ENCODE measurements around the gene CDK17. TPM values are rescaled to one million over a fixed set of nuclear protein-coding genes. Genes with fewer than 3 reads are reported as not detected.

The CDK17 gene
- total and polyA plus RNA-seq, 8 donors = 32.1 to 67.9 (median 53.2) TPM

DNA sequence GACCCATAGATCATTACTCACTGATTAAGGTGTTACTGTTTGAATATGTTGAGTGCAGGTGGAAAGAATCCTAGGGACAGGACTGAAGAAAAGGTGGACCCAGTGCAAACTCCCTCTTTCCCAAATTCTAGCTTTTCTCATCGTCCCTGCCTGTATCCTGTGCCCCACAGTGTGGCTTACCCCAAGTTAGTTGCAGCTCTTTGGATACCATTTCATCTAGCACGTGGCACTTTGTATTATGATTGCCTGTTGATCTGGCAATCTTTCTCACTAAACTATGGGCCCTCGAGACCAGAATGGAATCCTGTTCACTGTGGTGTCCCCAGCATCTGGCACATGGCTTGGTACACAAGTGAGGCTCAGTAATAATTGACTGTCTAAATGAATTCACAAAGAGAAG, 139.6 kb downstream of the CDK17 start:
- H3K36me3 ChIP-seq = peaks cover 0 to 79% of the 10 kb centered on the region in 2 donors
- no peaks in the 10 kb centered on the region for H3K27me3 ChIP-seq
- peak overlapping the region in 1 of 2 donors; percentile 23 for H3K27ac ChIP-seq
- H3K4me1 ChIP-seq = peaks cover 8 to 31% of the 10 kb centered on the region in 2 donors
- no peaks in the 10 kb centered on the region for H3K9me3 ChIP-seq
- intact Hi-C loops (cut with DNase I) = no loop called here
- ATAC-seq = no peak
- TF ChIP-seq, protein P1, sequence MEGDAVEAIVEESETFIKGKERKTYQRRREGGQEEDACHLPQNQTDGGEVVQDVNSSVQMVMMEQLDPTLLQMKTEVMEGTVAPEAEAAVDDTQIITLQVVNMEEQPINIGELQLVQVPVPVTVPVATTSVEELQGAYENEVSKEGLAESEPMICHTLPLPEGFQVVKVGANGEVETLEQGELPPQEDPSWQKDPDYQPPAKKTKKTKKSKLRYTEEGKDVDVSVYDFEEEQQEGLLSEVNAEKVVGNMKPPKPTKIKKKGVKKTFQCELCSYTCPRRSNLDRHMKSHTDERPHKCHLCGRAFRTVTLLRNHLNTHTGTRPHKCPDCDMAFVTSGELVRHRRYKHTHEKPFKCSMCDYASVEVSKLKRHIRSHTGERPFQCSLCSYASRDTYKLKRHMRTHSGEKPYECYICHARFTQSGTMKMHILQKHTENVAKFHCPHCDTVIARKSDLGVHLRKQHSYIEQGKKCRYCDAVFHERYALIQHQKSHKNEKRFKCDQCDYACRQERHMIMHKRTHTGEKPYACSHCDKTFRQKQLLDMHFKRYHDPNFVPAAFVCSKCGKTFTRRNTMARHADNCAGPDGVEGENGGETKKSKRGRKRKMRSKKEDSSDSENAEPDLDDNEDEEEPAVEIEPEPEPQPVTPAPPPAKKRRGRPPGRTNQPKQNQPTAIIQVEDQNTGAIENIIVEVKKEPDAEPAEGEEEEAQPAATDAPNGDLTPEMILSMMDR (IDR thresholded peaks at IDR 0.05) = no peak
- DNase-seq = no peak
- H3K4me3 ChIP-seq = no peak overlapping the region

- Histone ChIP-seq H3K27me3 (no peaks in the 10 kb centered on the region), H3K4me3 (no peak overlapping the region), H3K27ac (peak overlapping the region in 1 of 2 donors; percentile 23), H3K36me3 (peaks cover 0 to 76% of the 10 kb centered on the region in 2 donors), H3K9me3 (no peaks in the 10 kb centered on the region), H3K4me1 (peaks cover 8 to 36% of the 10 kb centered on the region in 2 donors)
- TF ChIP-seq, protein P1 (IDR thresholded peaks at IDR 0.05) = no peak
- intact Hi-C loops (cut with DNase I) = no loop called here
- DNase-seq (no peak), ATAC-seq (no peak)
These were observed 140.0 kb downstream of the CDK17 start for GRCh38 chr12:96260231-96260630.

DNA sequence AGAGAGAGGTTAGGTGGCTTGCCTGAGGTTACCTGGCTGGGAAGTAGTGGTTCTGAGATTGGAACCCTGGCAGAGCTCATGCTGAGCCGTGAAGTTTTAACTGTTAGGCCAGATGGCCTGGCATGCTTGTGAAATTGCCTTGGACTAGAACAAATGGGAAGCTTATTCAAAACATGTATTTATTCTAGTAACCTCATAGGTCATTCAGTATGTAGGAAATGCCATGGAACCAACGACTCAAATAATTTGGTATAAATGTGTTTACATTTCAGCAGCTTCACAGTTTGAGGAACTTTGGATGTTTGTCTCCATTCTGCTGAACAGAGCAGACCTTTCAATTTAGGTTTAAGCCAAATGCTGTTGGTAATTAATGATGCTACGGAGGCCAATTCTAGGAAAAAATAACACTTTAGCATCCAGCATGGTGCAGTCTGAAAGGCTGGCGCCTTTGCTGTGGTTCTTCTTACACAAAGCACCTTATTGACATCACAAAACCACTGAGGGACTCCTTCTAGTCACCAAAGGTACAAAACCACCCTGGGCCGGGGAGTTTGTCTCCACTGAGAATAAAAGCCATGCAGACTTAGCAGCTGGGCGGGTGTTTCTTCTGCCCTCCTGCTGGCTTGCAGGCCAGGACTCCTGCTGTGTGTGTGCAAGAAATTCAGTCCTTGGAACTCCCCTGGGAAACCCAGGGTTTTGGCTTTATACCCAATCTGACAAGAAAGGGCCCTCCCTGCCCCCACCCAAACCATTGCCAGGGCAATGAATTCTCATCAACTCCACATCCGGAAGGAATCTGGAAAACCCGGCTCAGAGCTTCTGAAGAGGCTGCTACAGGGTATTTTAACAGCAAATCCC, 141.9 kb downstream of the CDK17 start:
- TF ChIP-seq, protein P1 (IDR thresholded peaks at IDR 0.05) = no peak
- ATAC-seq = no peak
- intact Hi-C loops (cut with DNase I) = no loop called here
- H3K27me3 ChIP-seq = no peaks in the 10 kb centered on the region
- DNase-seq = peak in 2 of 4 donors; percentile 33 to 67
- no peaks in the 10 kb centered on the region for H3K9me3 ChIP-seq
- no peak overlapping the region for H3K4me3 ChIP-seq
- peak overlapping the region in 1 of 2 donors; percentile 19 for H3K27ac ChIP-seq
- peaks cover 14 to 42% of the 10 kb centered on the region in 2 donors for H3K4me1 ChIP-seq
- H3K36me3 ChIP-seq = peaks cover 0 to 61% of the 10 kb centered on the region in 2 donors

DNA sequence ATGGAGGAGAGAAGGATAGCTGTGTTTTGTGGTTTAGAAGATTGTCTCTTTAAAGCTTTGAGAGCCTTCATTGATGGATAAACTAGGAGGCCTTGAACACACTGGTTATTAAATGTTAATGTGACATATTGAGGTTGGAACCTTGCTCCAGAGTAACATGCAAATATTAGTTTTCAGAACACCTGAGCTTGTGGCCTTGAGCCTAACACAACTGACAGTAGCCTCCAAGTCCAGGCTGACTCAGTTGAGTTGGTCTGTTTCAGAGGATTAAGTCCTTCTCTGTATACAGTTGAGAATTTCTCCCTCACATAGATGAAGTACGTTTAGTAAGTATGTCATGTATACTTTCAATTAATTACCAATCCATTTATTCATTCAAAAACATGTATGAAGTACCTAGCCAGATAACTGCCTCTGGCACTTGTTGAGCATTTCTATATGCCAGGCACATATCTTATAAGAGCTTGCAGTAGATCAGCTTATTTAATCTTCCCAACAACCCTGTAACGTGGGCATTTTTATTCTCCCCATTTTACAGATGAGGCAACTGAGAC, 142.6 kb downstream of the CDK17 start:
- no peaks in the 10 kb centered on the region for H3K27me3 ChIP-seq
- H3K36me3 ChIP-seq = peaks cover 0 to 62% of the 10 kb centered on the region in 2 donors
- peak overlapping the region in 1 of 2 donors; percentile 19 for H3K27ac ChIP-seq
- intact Hi-C loops (cut with DNase I) = no loop called here
- no peak for DNase-seq
- no peaks in the 10 kb centered on the region for H3K9me3 ChIP-seq
- H3K4me3 ChIP-seq = no peak overlapping the region
- TF ChIP-seq, protein P1 (IDR thresholded peaks at IDR 0.05) = no peak
- peaks cover 9 to 38% of the 10 kb centered on the region in 2 donors for H3K4me1 ChIP-seq
- ATAC-seq = no peak

GRCh38 chr12:96256672-96257361, 143.4 kb downstream of the CDK17 start:
- Histone ChIP-seq H3K36me3 (peaks cover 0 to 62% of the 10 kb centered on the region in 2 donors), H3K27me3 (no peaks in the 10 kb centered on the region), H3K4me3 (no peak overlapping the region), H3K9me3 (no peaks in the 10 kb centered on the region), H3K4me1 (peaks cover 9 to 38% of the 10 kb centered on the region in 2 donors), H3K27ac (no peak overlapping the region)
- TF ChIP-seq, protein P1 (IDR thresholded peaks at IDR 0.05) = no peak
- intact Hi-C loops (cut with DNase I) = no loop called here
- ATAC-seq (no peak), DNase-seq (no peak)
